ENCODE results near the gene PLCB2.

PLCB2 gene

GRCh38 chr15:40242213-40242599, 65.5 kb downstream of the PLCB2 start:
- no peak overlapping the region for H3K9ac ChIP-seq (ENCODE audit: low read length)
- H3K18ac ChIP-seq (ENCODE audit: low read length), result no peak overlapping the region
- WGBS (ENCODE audit: extremely low coverage, insufficient coverage, low lambda C conversion rate), result no CpG with 5 or more reads among the region's 10 CpGs

DNA sequence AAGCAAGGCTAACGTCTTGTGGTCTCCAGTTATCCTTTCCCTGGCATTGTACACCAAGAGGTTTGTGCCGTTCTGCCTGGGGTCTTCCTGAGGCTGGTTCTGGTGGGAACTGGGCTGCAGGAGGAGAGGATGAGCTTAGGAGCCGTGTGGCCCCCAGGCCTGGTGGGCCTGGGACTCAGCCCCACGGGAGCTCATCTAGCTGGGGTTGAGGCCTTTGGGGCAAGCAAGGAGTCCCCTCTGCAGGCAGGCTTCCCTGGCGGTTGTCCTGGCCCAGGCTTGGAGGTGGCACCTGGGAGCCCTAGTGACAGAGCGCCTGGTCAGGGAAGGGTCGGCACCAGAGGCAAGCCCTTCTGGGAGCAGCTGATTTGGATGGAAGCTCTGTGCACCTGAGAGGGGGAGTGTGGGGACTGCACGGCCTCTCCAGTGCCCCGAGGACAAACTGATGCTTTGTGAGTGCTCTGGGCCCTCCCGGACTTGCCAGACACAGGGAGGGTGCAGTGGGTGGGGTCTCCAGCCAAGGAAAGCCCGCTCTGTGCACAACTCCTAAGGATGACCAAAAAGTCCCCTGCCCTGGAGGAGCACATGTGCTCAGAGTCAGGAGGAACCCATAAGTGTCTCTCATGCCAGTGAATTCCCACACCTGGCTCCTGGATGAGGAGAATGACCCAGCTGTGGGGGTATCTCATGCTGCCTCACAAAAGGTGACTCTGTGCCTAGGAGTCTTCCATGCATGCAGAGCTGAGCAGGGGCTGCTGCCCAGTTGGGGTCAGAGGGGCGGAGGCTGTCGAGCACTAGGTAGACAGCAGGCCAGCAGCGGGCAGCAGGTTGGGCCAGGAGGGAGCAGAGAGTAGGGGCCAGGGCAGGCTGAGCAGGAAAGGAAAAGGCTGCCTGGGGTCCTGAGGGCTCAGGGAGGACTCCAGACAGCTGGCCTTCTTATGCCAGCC, 66.2 kb downstream of the PLCB2 start:
- Histone ChIP-seq H2BK5ac (ENCODE audit: low read length) (no peak overlapping the region), H3K4me1 (ENCODE audit: control insufficient read depth, low read depth, low read length) (peaks cover 3% of the 10 kb centered on the region), H3K27me3 (ENCODE audit: insufficient read depth, low read length, poor library complexity) (no peaks in the 10 kb centered on the region), H3K4ac (ENCODE audit: low read depth, low read length) (no peak overlapping the region), H4K8ac (ENCODE audit: low read depth, low read length) (no peak overlapping the region), H3K79me2 (ENCODE audit: control insufficient read depth, insufficient read depth, low read length) (no peaks in the 10 kb centered on the region), H3K27ac (ENCODE audit: low read depth, low read length) (no peak overlapping the region), H3K36me3 (ENCODE audit: control insufficient read depth, insufficient read depth, low read length) (no peaks in the 10 kb centered on the region), H3K56ac (ENCODE audit: low read length) (no peak overlapping the region), H3K4me2 (ENCODE audit: low read length) (no peak overlapping the region), H3K4me3 (ENCODE audit: low read length) (no peak overlapping the region), H3K9ac (ENCODE audit: low read length) (no peak overlapping the region), H4K5ac (ENCODE audit: low read length) (no peak overlapping the region), H3K23ac (ENCODE audit: low read length) (no peak overlapping the region), H3K18ac (ENCODE audit: low read length) (no peak overlapping the region), H2BK15ac (replicated peaks; ENCODE audit: low read depth) (no peak overlapping the region), H2AK5ac (ENCODE audit: low read length) (no peak overlapping the region), H2BK120ac (ENCODE audit: low read depth, low read length) (no peak overlapping the region), H3K79me1 (ENCODE audit: low read length) (no peaks in the 10 kb centered on the region)
- DNase-seq, result no peak
- WGBS (ENCODE audit: extremely low coverage, insufficient coverage, low lambda C conversion rate), result no CpG with 5 or more reads among the region's 14 CpGs

More at GRCh38 chr15:40242213-40242599, 65.5 kb downstream of the PLCB2 start:
- Histone ChIP-seq H3K4me1 (ENCODE audit: control insufficient read depth, low read depth, low read length) (peaks cover 3% of the 10 kb centered on the region), H3K23ac (ENCODE audit: low read length) (no peak overlapping the region), H3K4me3 (ENCODE audit: low read length) (no peak overlapping the region), H3K27ac (ENCODE audit: low read depth, low read length) (no peak overlapping the region), H3K56ac (ENCODE audit: low read length) (no peak overlapping the region), H2BK120ac (ENCODE audit: low read depth, low read length) (no peak overlapping the region), H3K4me2 (ENCODE audit: low read length) (no peak overlapping the region), H2BK15ac (replicated peaks; ENCODE audit: low read depth) (no peak overlapping the region), H3K79me2 (ENCODE audit: control insufficient read depth, insufficient read depth, low read length) (no peaks in the 10 kb centered on the region), H3K27me3 (ENCODE audit: insufficient read depth, low read length, poor library complexity) (no peaks in the 10 kb centered on the region), H2BK5ac (ENCODE audit: low read length) (no peak overlapping the region), H2AK5ac (ENCODE audit: low read length) (no peak overlapping the region), H3K4ac (ENCODE audit: low read depth, low read length) (no peak overlapping the region), H4K8ac (ENCODE audit: low read depth, low read length) (no peak overlapping the region), H3K36me3 (ENCODE audit: control insufficient read depth, insufficient read depth, low read length) (no peaks in the 10 kb centered on the region), H4K5ac (ENCODE audit: low read length) (no peak overlapping the region), H3K79me1 (ENCODE audit: low read length) (no peaks in the 10 kb centered on the region)
- no peak for DNase-seq

- Histone ChIP-seq H3K79me1 (ENCODE audit: low read length) (no peaks in the 10 kb centered on the region), H3K4me1 (ENCODE audit: control insufficient read depth, low read depth, low read length) (peaks cover 3% of the 10 kb centered on the region), H3K27me3 (ENCODE audit: insufficient read depth, low read length, poor library complexity) (no peaks in the 10 kb centered on the region), H3K4me2 (ENCODE audit: low read length) (no peak overlapping the region), H3K36me3 (ENCODE audit: control insufficient read depth, insufficient read depth, low read length) (no peaks in the 10 kb centered on the region), H3K4ac (ENCODE audit: low read depth, low read length) (no peak overlapping the region), H4K5ac (ENCODE audit: low read length) (no peak overlapping the region), H3K27ac (ENCODE audit: low read depth, low read length) (no peak overlapping the region), H2BK120ac (ENCODE audit: low read depth, low read length) (no peak overlapping the region), H2BK15ac (replicated peaks; ENCODE audit: low read depth) (no peak overlapping the region), H3K4me3 (ENCODE audit: low read length) (no peak overlapping the region), H3K23ac (ENCODE audit: low read length) (no peak overlapping the region), H3K79me2 (ENCODE audit: control insufficient read depth, insufficient read depth, low read length) (no peaks in the 10 kb centered on the region), H3K18ac (ENCODE audit: low read length) (no peak overlapping the region), H2BK5ac (ENCODE audit: low read length) (no peak overlapping the region), H4K8ac (ENCODE audit: low read depth, low read length) (no peak overlapping the region), H3K56ac (ENCODE audit: low read length) (peak overlapping the region; percentile 7), H2AK5ac (ENCODE audit: low read length) (no peak overlapping the region), H3K9ac (ENCODE audit: low read length) (no peak overlapping the region)
- no peak for DNase-seq
- no CpG with 5 or more reads among the region's 10 CpGs for WGBS (ENCODE audit: extremely low coverage, insufficient coverage, low lambda C conversion rate)
Observed at GRCh38 chr15:40240619-40241221, 67.0 kb downstream of the PLCB2 start.

GRCh38 chr15:40239693-40240618, 67.8 kb downstream of the PLCB2 start:
- Histone ChIP-seq H3K79me2 (ENCODE audit: control insufficient read depth, insufficient read depth, low read length) (no peaks in the 10 kb centered on the region), H3K4me1 (ENCODE audit: control insufficient read depth, low read depth, low read length) (no peaks in the 10 kb centered on the region), H2BK120ac (ENCODE audit: low read depth, low read length) (no peak overlapping the region), H4K5ac (ENCODE audit: low read length) (no peak overlapping the region), H3K27me3 (ENCODE audit: insufficient read depth, low read length, poor library complexity) (no peaks in the 10 kb centered on the region), H2BK15ac (replicated peaks; ENCODE audit: low read depth) (no peak overlapping the region), H2AK5ac (ENCODE audit: low read length) (no peak overlapping the region), H3K79me1 (ENCODE audit: low read length) (no peaks in the 10 kb centered on the region), H3K9ac (ENCODE audit: low read length) (no peak overlapping the region), H2BK5ac (ENCODE audit: low read length) (no peak overlapping the region), H3K4me2 (ENCODE audit: low read length) (no peak overlapping the region), H3K4me3 (ENCODE audit: low read length) (no peak overlapping the region), H4K8ac (ENCODE audit: low read depth, low read length) (no peak overlapping the region), H3K23ac (ENCODE audit: low read length) (no peak overlapping the region), H3K27ac (ENCODE audit: low read depth, low read length) (no peak overlapping the region), H3K56ac (ENCODE audit: low read length) (peak overlapping the region; percentile 22), H3K36me3 (ENCODE audit: control insufficient read depth, insufficient read depth, low read length) (no peaks in the 10 kb centered on the region), H3K18ac (ENCODE audit: low read length) (no peak overlapping the region), H3K4ac (ENCODE audit: low read depth, low read length) (no peak overlapping the region)
- no peak for DNase-seq
- WGBS (ENCODE audit: extremely low coverage, insufficient coverage, low lambda C conversion rate), result no CpG with 5 or more reads among the region's 19 CpGs

GRCh38 chr15:40239404-40239692, 68.4 kb downstream of the PLCB2 start:
- Histone ChIP-seq H3K36me3 (ENCODE audit: control insufficient read depth, insufficient read depth, low read length) (no peaks in the 10 kb centered on the region), H3K4ac (ENCODE audit: low read depth, low read length) (no peak overlapping the region), H3K79me1 (ENCODE audit: low read length) (no peaks in the 10 kb centered on the region), H3K27ac (ENCODE audit: low read depth, low read length) (no peak overlapping the region), H3K9ac (ENCODE audit: low read length) (peak overlapping the region; percentile 22), H3K4me3 (ENCODE audit: low read length) (no peak overlapping the region), H4K8ac (ENCODE audit: low read depth, low read length) (no peak overlapping the region), H4K5ac (ENCODE audit: low read length) (no peak overlapping the region), H3K27me3 (ENCODE audit: insufficient read depth, low read length, poor library complexity) (no peaks in the 10 kb centered on the region), H3K23ac (ENCODE audit: low read length) (no peak overlapping the region), H2BK15ac (replicated peaks; ENCODE audit: low read depth) (no peak overlapping the region), H2BK120ac (ENCODE audit: low read depth, low read length) (no peak overlapping the region), H3K79me2 (ENCODE audit: control insufficient read depth, insufficient read depth, low read length) (no peaks in the 10 kb centered on the region), H2BK5ac (ENCODE audit: low read length) (no peak overlapping the region), H2AK5ac (ENCODE audit: low read length) (no peak overlapping the region), H3K56ac (ENCODE audit: low read length) (peak overlapping the region; percentile 22), H3K18ac (ENCODE audit: low read length) (no peak overlapping the region), H3K4me1 (ENCODE audit: control insufficient read depth, low read depth, low read length) (peaks cover 2% of the 10 kb centered on the region), H3K4me2 (ENCODE audit: low read length) (peak overlapping the region; percentile 46)
- WGBS (ENCODE audit: extremely low coverage, insufficient coverage, low lambda C conversion rate), result no CpG with 5 or more reads among the region's 5 CpGs
- no peak for DNase-seq
